Measurements from ENCODE around the gene PAWR.

PAWR gene

DNA sequence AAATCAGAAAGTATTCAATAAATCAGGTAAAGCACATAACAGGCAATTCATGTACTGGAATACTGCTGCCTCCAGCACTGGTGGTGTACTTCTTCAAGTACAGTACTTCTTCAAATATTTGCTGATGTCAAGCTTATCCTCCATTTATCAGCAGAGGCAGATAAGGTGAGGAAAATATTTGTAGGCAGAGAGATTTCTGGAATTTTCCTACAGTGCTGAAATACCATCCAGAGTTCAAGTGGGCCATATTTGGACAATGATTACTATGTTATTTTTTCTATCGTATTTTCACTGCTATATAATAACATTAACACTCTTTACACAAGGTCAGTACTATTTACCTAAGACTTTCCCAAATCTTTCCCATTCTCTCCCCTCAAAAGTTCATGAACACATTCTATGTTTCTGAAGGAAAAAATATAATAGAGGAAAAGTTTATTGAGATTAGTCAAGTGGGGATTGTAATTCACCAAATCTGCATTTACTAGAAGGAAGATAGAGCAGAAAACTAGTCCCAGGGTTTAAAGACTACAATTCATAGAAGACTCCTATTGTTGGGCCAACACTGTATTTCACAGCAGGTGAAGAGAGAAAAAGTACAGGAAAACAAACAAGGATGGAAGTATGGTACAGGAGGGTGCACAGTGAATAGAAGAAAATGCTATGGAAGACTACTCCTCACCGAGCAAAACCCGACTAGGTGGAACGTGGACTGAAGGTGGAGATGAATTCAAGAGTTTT lies 141.1 kb downstream of the PAWR start:
- Histone ChIP-seq H3K14ac (ENCODE audit: low read length) (no peak overlapping the region), H4K91ac (ENCODE audit: low read depth, low read length, poor library complexity) (no peak overlapping the region), H3K36me3 (replicated peaks in 1 of 2; ENCODE audit: control insufficient read depth in 2 of 2, insufficient read depth in 2 of 2, low read length in 2 of 2) (peaks cover 11 to 12% of the 10 kb centered on the region in 2 donors), H3K79me1 (ENCODE audit: low read depth, low read length) (no peaks in the 10 kb centered on the region), H3K27ac (replicated peaks; ENCODE audit: low read length) (peak overlapping the region; percentile 13), H2AK5ac (ENCODE audit: low read depth, low read length) (no peak overlapping the region), H3K27me3 (ENCODE audit: control insufficient read depth in 3 of 3, insufficient read depth in 3 of 3, low read depth in 1 of 3, low read length in 3 of 3) (no peaks in the 10 kb centered on the region), H2AFZ (ENCODE audit: low read length) (no peak overlapping the region), H3K4me2 (ENCODE audit: insufficient read depth, low read length, poor library complexity, severe bottlenecking) (no peak overlapping the region), H3K9ac (ENCODE audit: low read depth, low read length, poor library complexity) (no peak overlapping the region), H2BK5ac (ENCODE audit: low read length) (no peak overlapping the region), H3K18ac (ENCODE audit: low read length) (no peak overlapping the region), H2BK12ac (ENCODE audit: low read length) (no peak overlapping the region), H3K4me1 (ENCODE audit: control insufficient read depth in 2 of 2, insufficient read depth in 1 of 2, low read depth in 1 of 2, low read length in 2 of 2) (peaks cover 2 to 11% of the 10 kb centered on the region in 2 donors), H4K8ac (ENCODE audit: low read depth, low read length) (no peak overlapping the region), H3K9me3 (replicated peaks in 1 of 2; ENCODE audit: control insufficient read depth in 2 of 2, insufficient read depth in 1 of 2, low read depth in 1 of 2, low read length in 2 of 2) (peaks cover 4 to 27% of the 10 kb centered on the region in 2 donors), H3K4me3 (ENCODE audit: low read length in 2 of 2) (no peak overlapping the region), H2BK15ac (ENCODE audit: low read length) (no peak overlapping the region), H3K23ac (ENCODE audit: low read depth, low read length, poor library complexity) (no peak overlapping the region), H3K4ac (ENCODE audit: low read length) (no peak overlapping the region), H2BK120ac (ENCODE audit: low read depth, low read length) (no peak overlapping the region)
- WGBS, 2 donors (ENCODE audit: extremely low coverage in 2 of 2, insufficient read length in 2 of 2, insufficient replicate concordance in 1 of 2): no CpG with 5 or more reads among the region's 4 CpGs
- DNase-seq (ENCODE audit: low spot score): no peak

DNA sequence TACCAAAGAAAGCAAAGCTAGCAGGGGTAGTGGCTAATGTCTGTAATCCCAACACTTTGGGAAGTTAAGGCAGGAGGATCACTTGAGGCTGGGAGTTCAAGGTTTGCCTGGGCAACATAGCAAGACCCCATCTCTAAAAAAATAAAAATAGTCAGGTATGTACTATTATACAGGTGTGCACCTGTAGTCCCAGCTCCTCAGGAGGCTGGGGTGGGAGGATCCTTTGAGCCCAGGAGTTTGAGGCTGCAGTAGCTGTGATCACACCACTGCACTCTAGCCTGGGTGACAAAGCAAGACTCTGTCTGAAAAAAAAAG lies 142.2 kb downstream of the PAWR start:
- Histone ChIP-seq H3K27me3 (ENCODE audit: control insufficient read depth in 3 of 3, insufficient read depth in 3 of 3, low read depth in 1 of 3, low read length in 3 of 3) (no peaks in the 10 kb centered on the region), H3K9ac (ENCODE audit: low read depth, low read length, poor library complexity) (no peak overlapping the region), H2BK12ac (ENCODE audit: low read length) (no peak overlapping the region), H2BK5ac (ENCODE audit: low read length) (no peak overlapping the region), H3K4me2 (ENCODE audit: insufficient read depth, low read length, poor library complexity, severe bottlenecking) (no peak overlapping the region), H3K4ac (ENCODE audit: low read length) (no peak overlapping the region), H3K36me3 (replicated peaks in 1 of 2; ENCODE audit: control insufficient read depth in 2 of 2, insufficient read depth in 2 of 2, low read length in 2 of 2) (peaks cover 10 to 12% of the 10 kb centered on the region in 2 donors), H3K4me3 (ENCODE audit: low read length in 2 of 2) (no peak overlapping the region), H3K79me1 (ENCODE audit: low read depth, low read length) (no peaks in the 10 kb centered on the region), H2AFZ (ENCODE audit: low read length) (no peak overlapping the region), H3K9me3 (replicated peaks in 1 of 2; ENCODE audit: control insufficient read depth in 2 of 2, insufficient read depth in 1 of 2, low read depth in 1 of 2, low read length in 2 of 2) (peaks cover 0 to 27% of the 10 kb centered on the region in 2 donors), H3K18ac (ENCODE audit: low read length) (no peak overlapping the region), H3K14ac (ENCODE audit: low read length) (no peak overlapping the region), H2BK120ac (ENCODE audit: low read depth, low read length) (no peak overlapping the region), H2AK5ac (ENCODE audit: low read depth, low read length) (no peak overlapping the region), H3K27ac (replicated peaks; ENCODE audit: low read length) (peak overlapping the region; percentile 93), H4K8ac (ENCODE audit: low read depth, low read length) (no peak overlapping the region), H3K4me1 (ENCODE audit: control insufficient read depth in 2 of 2, insufficient read depth in 1 of 2, low read depth in 1 of 2, low read length in 2 of 2) (peaks cover 2 to 11% of the 10 kb centered on the region in 2 donors), H4K91ac (ENCODE audit: low read depth, low read length, poor library complexity) (no peak overlapping the region), H3K23ac (ENCODE audit: low read depth, low read length, poor library complexity) (no peak overlapping the region), H2BK15ac (ENCODE audit: low read length) (no peak overlapping the region)
- DNase-seq (ENCODE audit: low spot score): no peak

DNA sequence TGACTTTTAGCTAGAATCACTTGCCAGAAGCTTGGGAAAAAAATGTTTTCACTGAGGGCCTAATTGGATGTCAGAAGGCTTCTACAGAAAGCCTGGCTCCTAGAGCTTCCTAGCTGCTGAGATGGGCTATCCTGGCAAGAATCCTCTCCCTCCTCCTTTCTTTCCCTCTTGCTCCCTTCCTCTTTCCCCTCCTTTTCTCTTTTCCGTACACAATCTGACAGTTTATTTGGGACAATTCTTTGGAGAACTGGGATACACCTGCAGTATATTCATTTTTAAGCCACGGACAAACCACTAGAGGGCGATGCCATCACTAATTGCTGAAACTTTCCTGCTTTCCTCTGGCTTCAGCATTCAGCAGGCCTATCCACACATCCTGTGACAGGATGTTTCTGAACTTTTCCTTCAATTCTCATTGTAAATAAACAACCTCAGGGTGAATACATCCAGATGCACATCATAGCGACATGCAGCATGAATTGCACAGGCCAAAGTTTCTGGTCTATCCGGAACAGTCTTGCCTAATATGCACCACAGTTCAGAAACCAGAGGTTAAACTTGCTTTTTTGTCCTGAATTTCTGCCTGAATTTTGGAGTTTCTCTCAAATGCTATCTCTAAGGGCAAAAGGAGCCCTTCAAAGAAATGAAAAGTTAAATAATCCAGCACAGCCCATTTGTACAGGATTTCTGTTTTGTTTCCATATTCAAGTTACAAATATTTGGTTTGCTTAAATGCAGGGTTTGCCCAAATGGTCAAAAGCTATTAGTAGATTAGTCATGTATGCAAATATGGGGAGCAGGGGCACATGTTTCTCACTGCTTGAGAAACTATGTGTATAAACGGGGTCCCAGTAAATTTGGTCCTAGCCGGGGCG lies 142.8 kb downstream of the PAWR start:
- H3K9ac ChIP-seq (ENCODE audit: low read depth, low read length, poor library complexity): no peak overlapping the region
- peak; percentile 48 for DNase-seq (ENCODE audit: low spot score)

DNA sequence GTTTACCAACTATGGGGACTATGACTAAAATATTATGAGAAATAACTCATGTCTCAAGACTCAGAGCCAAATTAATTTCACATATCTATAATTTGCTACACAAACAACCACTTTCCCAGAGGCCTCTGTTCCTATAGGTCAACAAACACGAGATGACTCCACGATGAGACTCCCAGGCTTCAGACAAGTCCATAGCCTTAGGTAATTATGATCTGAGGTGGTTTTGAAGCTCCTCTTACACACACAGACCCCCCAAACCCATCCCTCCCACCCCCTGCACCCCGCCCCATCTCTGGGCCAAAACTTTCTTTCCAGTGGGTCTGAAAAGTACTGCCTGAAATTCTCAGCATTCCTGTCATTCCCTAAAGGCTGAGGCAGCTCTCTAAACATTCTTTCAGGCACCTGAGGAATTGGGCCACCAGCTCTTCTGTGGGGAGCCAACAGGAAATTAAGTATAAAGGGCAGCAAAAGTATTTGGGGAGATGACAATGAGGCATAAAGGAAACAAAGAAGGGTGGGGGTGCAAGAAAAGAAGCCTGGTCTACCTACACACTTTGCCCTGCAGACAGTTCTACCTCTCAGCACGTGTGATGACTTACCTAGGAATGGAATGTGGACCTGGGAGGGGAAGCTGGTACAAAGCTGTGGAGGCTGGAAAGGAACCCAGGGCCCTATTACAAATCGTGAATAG lies 143.6 kb downstream of the PAWR start:
- Histone ChIP-seq H3K18ac (ENCODE audit: low read length) (peak overlapping the region; percentile 17), H3K36me3 (replicated peaks in 1 of 2; ENCODE audit: control insufficient read depth in 2 of 2, insufficient read depth in 2 of 2, low read length in 2 of 2) (peaks cover 0 to 1% of the 10 kb centered on the region in 2 donors), H3K9me3 (replicated peaks in 1 of 2; ENCODE audit: control insufficient read depth in 2 of 2, insufficient read depth in 1 of 2, low read depth in 1 of 2, low read length in 2 of 2) (peaks cover 0 to 15% of the 10 kb centered on the region in 2 donors), H2AK5ac (ENCODE audit: low read depth, low read length) (no peak overlapping the region), H3K27me3 (ENCODE audit: control insufficient read depth in 3 of 3, insufficient read depth in 3 of 3, low read depth in 1 of 3, low read length in 3 of 3) (no peaks in the 10 kb centered on the region), H3K4ac (ENCODE audit: low read length) (no peak overlapping the region), H2BK5ac (ENCODE audit: low read length) (no peak overlapping the region), H4K8ac (ENCODE audit: low read depth, low read length) (no peak overlapping the region), H3K14ac (ENCODE audit: low read length) (no peak overlapping the region), H3K4me1 (ENCODE audit: control insufficient read depth in 2 of 2, insufficient read depth in 1 of 2, low read depth in 1 of 2, low read length in 2 of 2) (peaks cover 2 to 11% of the 10 kb centered on the region in 2 donors), H3K27ac (replicated peaks; ENCODE audit: low read length) (peak overlapping the region; percentile 93), H2AFZ (ENCODE audit: low read length) (no peak overlapping the region), H2BK120ac (ENCODE audit: low read depth, low read length) (no peak overlapping the region), H3K4me2 (ENCODE audit: insufficient read depth, low read length, poor library complexity, severe bottlenecking) (no peak overlapping the region), H4K91ac (ENCODE audit: low read depth, low read length, poor library complexity) (no peak overlapping the region), H2BK12ac (ENCODE audit: low read length) (no peak overlapping the region), H2BK15ac (ENCODE audit: low read length) (no peak overlapping the region), H3K4me3 (ENCODE audit: low read length in 2 of 2) (no peak overlapping the region), H3K79me1 (ENCODE audit: low read depth, low read length) (no peaks in the 10 kb centered on the region), H3K9ac (ENCODE audit: low read depth, low read length, poor library complexity) (no peak overlapping the region), H3K23ac (ENCODE audit: low read depth, low read length, poor library complexity) (no peak overlapping the region)
- peak; percentile 77 for DNase-seq (ENCODE audit: low spot score)
- no CpG with 5 or more reads among the region's 5 CpGs for WGBS, 2 donors (ENCODE audit: extremely low coverage in 2 of 2, insufficient read length in 2 of 2, insufficient replicate concordance in 1 of 2)

More for the DNA sequence above, 142.8 kb downstream of the PAWR start:
- Histone ChIP-seq H3K4me3 (ENCODE audit: low read length in 2 of 2) (no peak overlapping the region), H4K8ac (ENCODE audit: low read depth, low read length) (no peak overlapping the region), H2BK5ac (ENCODE audit: low read length) (no peak overlapping the region), H3K79me1 (ENCODE audit: low read depth, low read length) (no peaks in the 10 kb centered on the region), H3K4me1 (ENCODE audit: control insufficient read depth in 2 of 2, insufficient read depth in 1 of 2, low read depth in 1 of 2, low read length in 2 of 2) (peaks cover 2 to 11% of the 10 kb centered on the region in 2 donors), H3K9me3 (replicated peaks in 1 of 2; ENCODE audit: control insufficient read depth in 2 of 2, insufficient read depth in 1 of 2, low read depth in 1 of 2, low read length in 2 of 2) (peaks cover 0 to 22% of the 10 kb centered on the region in 2 donors), H2BK12ac (ENCODE audit: low read length) (no peak overlapping the region), H4K91ac (ENCODE audit: low read depth, low read length, poor library complexity) (no peak overlapping the region), H3K36me3 (replicated peaks in 1 of 2; ENCODE audit: control insufficient read depth in 2 of 2, insufficient read depth in 2 of 2, low read length in 2 of 2) (peaks cover 6 to 7% of the 10 kb centered on the region in 2 donors), H2BK120ac (ENCODE audit: low read depth, low read length) (no peak overlapping the region), H3K18ac (ENCODE audit: low read length) (no peak overlapping the region), H3K27ac (replicated peaks; ENCODE audit: low read length) (peak overlapping the region; percentile 93), H2AK5ac (ENCODE audit: low read depth, low read length) (no peak overlapping the region), H3K4me2 (ENCODE audit: insufficient read depth, low read length, poor library complexity, severe bottlenecking) (no peak overlapping the region), H3K4ac (ENCODE audit: low read length) (no peak overlapping the region), H3K23ac (ENCODE audit: low read depth, low read length, poor library complexity) (no peak overlapping the region), H3K27me3 (ENCODE audit: control insufficient read depth in 3 of 3, insufficient read depth in 3 of 3, low read depth in 1 of 3, low read length in 3 of 3) (no peaks in the 10 kb centered on the region), H3K14ac (ENCODE audit: low read length) (no peak overlapping the region), H2BK15ac (ENCODE audit: low read length) (no peak overlapping the region), H2AFZ (ENCODE audit: low read length) (no peak overlapping the region)
- WGBS, 2 donors (ENCODE audit: extremely low coverage in 2 of 2, insufficient read length in 2 of 2, insufficient replicate concordance in 1 of 2): no CpG with 5 or more reads among the region's 8 CpGs
